Esophagus muscularis mucosa (tissue), 4 donors: Measurements from ENCODE around the gene LIPT2.

Experiments
- EP300 ChIP-seq: sonication (generic); formaldehyde crosslinking; IDR thresholded peaks from one replicate; pipeline ENCODE4 v1.6.1; 2017; ENCODE audit warnings: antibody characterized with exemption
- POLR2A ChIP-seq: fragments of 450-650 bp; IDR thresholded peaks from one replicate; pipeline ENCODE4 v1.6.1; 2017; ENCODE audit warnings: antibody characterized with exemption, moderate library complexity, mild to moderate bottlenecking, low read depth
- POLR2AphosphoS5 ChIP-seq, 2 donors: sonication (generic); formaldehyde crosslinking; IDR thresholded peaks; one replicate each; pipeline ENCODE4 v1.6.1; 2017; ENCODE audit warnings: antibody characterized with exemption in 2 of 2
- TF ChIP-seq, protein P1 (sequence below), 3 experiments: fragments of 200-600 bp in 2 of 3; fragments of 450-650 bp in 1 of 3; sonication (generic) in 2 of 3; IDR thresholded peaks; one replicate each; pipeline ENCODE4 v1.5.1; 2017 to 2019; ENCODE audit warnings: antibody characterized with exemption in 3 of 3, mild to moderate bottlenecking in 2 of 3, moderate library complexity in 1 of 3

DNA sequence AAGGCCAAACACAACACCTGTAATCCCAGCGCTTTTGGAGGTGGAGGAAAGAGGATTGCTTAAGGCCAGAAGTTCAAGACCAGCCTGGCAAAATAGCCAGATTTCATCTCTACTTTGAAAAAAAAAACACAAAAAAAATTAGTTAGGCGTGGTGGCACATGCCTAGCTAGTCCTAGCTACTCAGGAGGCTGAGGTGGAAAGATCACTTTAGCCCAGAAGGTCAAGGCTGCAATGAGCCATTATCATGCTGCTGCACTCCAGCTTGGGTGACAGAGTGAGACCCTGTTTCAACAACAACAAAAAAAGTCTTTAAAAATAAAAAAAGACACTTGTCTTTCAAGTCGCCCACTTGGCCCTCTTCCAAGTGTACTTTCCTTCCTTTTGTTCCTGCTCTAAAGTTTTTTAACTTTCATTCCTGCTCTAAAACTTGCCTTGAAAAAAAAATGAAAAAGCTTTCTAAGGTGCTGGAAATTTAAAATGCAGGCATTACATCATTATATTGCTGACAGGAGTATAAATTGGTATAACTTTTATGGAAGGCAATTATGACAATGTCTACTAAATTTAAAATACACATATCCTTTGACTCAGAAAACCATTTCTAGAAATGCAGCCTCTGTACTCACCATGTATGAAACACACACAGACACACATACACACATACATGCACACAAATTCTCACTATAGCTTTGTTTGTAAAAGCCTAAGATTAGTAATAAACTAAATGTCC, 12.7 kb downstream of the LIPT2 start:
- no peak for TF ChIP-seq POLR2A
- TF ChIP-seq, protein P1, sequence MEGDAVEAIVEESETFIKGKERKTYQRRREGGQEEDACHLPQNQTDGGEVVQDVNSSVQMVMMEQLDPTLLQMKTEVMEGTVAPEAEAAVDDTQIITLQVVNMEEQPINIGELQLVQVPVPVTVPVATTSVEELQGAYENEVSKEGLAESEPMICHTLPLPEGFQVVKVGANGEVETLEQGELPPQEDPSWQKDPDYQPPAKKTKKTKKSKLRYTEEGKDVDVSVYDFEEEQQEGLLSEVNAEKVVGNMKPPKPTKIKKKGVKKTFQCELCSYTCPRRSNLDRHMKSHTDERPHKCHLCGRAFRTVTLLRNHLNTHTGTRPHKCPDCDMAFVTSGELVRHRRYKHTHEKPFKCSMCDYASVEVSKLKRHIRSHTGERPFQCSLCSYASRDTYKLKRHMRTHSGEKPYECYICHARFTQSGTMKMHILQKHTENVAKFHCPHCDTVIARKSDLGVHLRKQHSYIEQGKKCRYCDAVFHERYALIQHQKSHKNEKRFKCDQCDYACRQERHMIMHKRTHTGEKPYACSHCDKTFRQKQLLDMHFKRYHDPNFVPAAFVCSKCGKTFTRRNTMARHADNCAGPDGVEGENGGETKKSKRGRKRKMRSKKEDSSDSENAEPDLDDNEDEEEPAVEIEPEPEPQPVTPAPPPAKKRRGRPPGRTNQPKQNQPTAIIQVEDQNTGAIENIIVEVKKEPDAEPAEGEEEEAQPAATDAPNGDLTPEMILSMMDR (IDR thresholded peaks at IDR 0.05) = no peak
- TF ChIP-seq POLR2AphosphoS5 (IDR thresholded peaks at IDR 0.05) = no peak
- no peak for TF ChIP-seq EP300
